Epithelial cell of esophagus (primary cell): Measurements from ENCODE around the gene ZFP14.

Source experiments
- DNase-seq: peaks from one replicate; pipeline ENCODE4 v3.0.0; 2010; ENCODE audit warnings: low read depth
- H3K4me3 ChIP-seq: 2 replicates; pipeline ENCODE4 v1.5.1; 2011; ENCODE audit warnings: mild to moderate bottlenecking, low read length, control low read depth
- TF ChIP-seq, protein P1 (sequence below): IDR thresholded peaks from 2 replicates; pipeline ENCODE4 v1.5.1; 2011; ENCODE audit warnings: low read depth, mild to moderate bottlenecking, low read length, control low read depth, inconsistent platforms; ENCODE audit not compliant: insufficient read depth; ENCODE audit errors: missing control alignments

ZFP14 gene

GRCh38 chr19:36409841-36410240 is 30.8 kb upstream of the ZFP14 start:
- TF ChIP-seq, protein P1, sequence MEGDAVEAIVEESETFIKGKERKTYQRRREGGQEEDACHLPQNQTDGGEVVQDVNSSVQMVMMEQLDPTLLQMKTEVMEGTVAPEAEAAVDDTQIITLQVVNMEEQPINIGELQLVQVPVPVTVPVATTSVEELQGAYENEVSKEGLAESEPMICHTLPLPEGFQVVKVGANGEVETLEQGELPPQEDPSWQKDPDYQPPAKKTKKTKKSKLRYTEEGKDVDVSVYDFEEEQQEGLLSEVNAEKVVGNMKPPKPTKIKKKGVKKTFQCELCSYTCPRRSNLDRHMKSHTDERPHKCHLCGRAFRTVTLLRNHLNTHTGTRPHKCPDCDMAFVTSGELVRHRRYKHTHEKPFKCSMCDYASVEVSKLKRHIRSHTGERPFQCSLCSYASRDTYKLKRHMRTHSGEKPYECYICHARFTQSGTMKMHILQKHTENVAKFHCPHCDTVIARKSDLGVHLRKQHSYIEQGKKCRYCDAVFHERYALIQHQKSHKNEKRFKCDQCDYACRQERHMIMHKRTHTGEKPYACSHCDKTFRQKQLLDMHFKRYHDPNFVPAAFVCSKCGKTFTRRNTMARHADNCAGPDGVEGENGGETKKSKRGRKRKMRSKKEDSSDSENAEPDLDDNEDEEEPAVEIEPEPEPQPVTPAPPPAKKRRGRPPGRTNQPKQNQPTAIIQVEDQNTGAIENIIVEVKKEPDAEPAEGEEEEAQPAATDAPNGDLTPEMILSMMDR: no peak
- H3K4me3 ChIP-seq: no peak overlapping the region
- DNase-seq: no peak

- DNase-seq: no peak
- H3K4me3 ChIP-seq: no peak overlapping the region
- TF ChIP-seq, protein P1: no peak
Measured at GRCh38 chr19:36408101-36408500, 29.1 kb upstream of the ZFP14 start.

- TF ChIP-seq, protein P1: no peak
- no peak overlapping the region for H3K4me3 ChIP-seq
- DNase-seq: no peak
Measured at GRCh38 chr19:36404498-36404897, 25.5 kb upstream of the ZFP14 start.

DNA sequence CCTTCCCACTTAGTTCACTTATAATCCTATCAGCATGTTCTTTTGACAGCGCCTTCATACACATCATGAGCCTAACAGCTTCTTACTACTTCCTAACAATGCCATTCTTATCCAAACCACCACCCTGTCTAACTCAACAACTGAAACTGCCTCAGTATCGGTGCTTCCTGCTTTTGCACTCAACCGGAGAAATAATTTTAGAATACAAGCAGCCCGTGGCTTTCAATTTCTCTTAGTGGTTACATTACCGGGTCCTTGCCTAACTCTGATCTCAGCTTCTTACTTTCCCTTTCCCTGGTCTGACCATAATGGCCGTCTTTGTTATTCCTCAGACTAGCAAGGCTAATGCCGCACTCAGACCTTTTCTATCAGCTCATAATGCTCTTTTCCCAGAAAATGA is 22.5 kb upstream of the ZFP14 start:
- H3K4me3 ChIP-seq: no peak overlapping the region
- no peak for DNase-seq
- TF ChIP-seq, protein P1: no peak

DNA sequence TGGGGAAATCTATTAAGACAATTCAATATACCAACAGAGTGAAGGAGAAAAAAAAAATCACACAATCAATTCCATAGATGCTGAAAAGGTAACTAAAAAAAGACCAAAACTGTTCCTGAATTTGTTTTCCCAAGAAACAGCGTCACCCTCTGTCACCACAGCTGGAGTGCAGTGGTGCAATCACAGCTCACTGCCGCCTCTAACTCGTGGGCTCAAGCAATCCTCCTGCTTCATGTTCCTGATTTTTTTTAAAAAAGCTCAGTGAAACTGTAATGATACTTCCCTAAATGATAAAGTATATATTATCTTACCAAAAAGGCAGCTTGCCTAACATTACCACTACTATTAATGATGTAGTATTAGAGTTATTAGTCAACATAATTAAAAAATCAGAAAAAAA is 19.6 kb upstream of the ZFP14 start:
- H3K4me3 ChIP-seq: no peak overlapping the region
- TF ChIP-seq, protein P1: no peak
- DNase-seq: no peak

GRCh38 chr19:36392916-36393673 is 14.1 kb upstream of the ZFP14 start:
- no peak overlapping the region for H3K4me3 ChIP-seq
- DNase-seq: no peak
- TF ChIP-seq, protein P1: no peak

DNA sequence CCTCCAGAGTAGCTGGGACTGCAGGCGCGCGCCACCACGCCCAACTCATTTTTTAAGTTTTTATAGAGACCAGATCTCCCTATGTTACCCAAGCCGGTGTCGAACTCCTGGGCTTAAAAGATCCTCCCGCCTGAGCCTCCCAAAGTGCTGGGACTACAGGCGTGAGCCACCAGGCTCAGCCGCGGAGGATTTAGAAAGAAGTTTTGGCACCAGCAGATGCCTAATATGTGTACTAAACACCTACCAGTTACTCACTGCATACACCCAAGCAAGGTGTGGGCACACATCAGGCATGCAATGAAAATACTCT is 464 bp upstream of the ZFP14 start:
- H3K4me3 ChIP-seq: peak overlapping the region; percentile 96
- peak; percentile 1 for DNase-seq
- TF ChIP-seq, protein P1: no peak
